Measurements from ENCODE around the gene ATPAF2. TPM values are rescaled to one million over a fixed set of nuclear protein-coding genes. Genes with fewer than 3 reads are reported as not detected.

Gene ATPAF2
- total and polyA plus RNA-seq, 9 donors = 5.5 to 34.5 (median 15.5) TPM

- TF ChIP-seq CTCF (IDR thresholded peaks at IDR 0.05) (no peak), POLR2A (IDR thresholded peaks at IDR 0.05) (no peak), EP300 (IDR thresholded peaks at IDR 0.05) (no peak)
- Histone ChIP-seq H3K36me3 (no peaks in the 10 kb centered on the region), H3K4me1 (ENCODE audit: insufficient read depth) (peaks cover under 1% of the 10 kb centered on the region), H3K27me3 (no peaks in the 10 kb centered on the region), H3K4me3 (no peak overlapping the region), H3K27ac (no peak overlapping the region), H3K9me3 (no peaks in the 10 kb centered on the region)
- intact Hi-C loops (cut with DNase I) = no loop called here
- DNase-seq = no peak
- WGBS, 3 donors = 88 to 90% (median 89%) methylated on average over 3 of the region's 3 CpGs
Observed at GRCh38 chr17:18045691-18046350, 6.9 kb upstream of the ATPAF2 start.

GRCh38 chr17:18044609-18045008 lies 5.6 kb upstream of the ATPAF2 start:
- Histone ChIP-seq H3K4me3 (no peak overlapping the region), H3K9me3 (no peaks in the 10 kb centered on the region), H3K36me3 (no peaks in the 10 kb centered on the region), H3K27me3 (no peaks in the 10 kb centered on the region), H3K4me1 (ENCODE audit: insufficient read depth) (peaks cover 7% of the 10 kb centered on the region), H3K27ac (no peak overlapping the region)
- no peak for DNase-seq
- 80 to 86% (median 81%) methylated on average over 3 of the region's 3 CpGs for WGBS, 3 donors
- TF ChIP-seq POLR2A (IDR thresholded peaks at IDR 0.05) = no peak
- no peak for TF ChIP-seq CTCF (IDR thresholded peaks at IDR 0.05)
- no peak for TF ChIP-seq EP300 (IDR thresholded peaks at IDR 0.05)
- intact Hi-C loops (cut with DNase I) = no loop called here

- Histone ChIP-seq H3K4me1 (ENCODE audit: insufficient read depth) (peaks cover 7% of the 10 kb centered on the region), H3K9me3 (no peaks in the 10 kb centered on the region), H3K27ac (no peak overlapping the region), H3K36me3 (no peaks in the 10 kb centered on the region), H3K27me3 (no peaks in the 10 kb centered on the region), H3K4me3 (no peak overlapping the region)
- intact Hi-C loops (cut with DNase I) = no loop called here
- TF ChIP-seq POLR2A (IDR thresholded peaks at IDR 0.05) (no peak), CTCF (IDR thresholded peaks at IDR 0.05) (no peak), EP300 (IDR thresholded peaks at IDR 0.05) (no peak)
- DNase-seq = no peak
- 53 to 63% (median 53%) methylated on average over 1 of the region's 1 CpG for WGBS, 3 donors
Observed at GRCh38 chr17:18043491-18043890, 4.5 kb upstream of the ATPAF2 start.

GRCh38 chr17:18042983-18043382 lies 4.0 kb upstream of the ATPAF2 start:
- Histone ChIP-seq H3K4me3 (no peak overlapping the region), H3K9me3 (no peaks in the 10 kb centered on the region), H3K27me3 (no peaks in the 10 kb centered on the region), H3K4me1 (ENCODE audit: insufficient read depth) (peaks cover 7% of the 10 kb centered on the region), H3K27ac (no peak overlapping the region), H3K36me3 (no peaks in the 10 kb centered on the region)
- TF ChIP-seq POLR2A (IDR thresholded peaks at IDR 0.05) (no peak), EP300 (IDR thresholded peaks at IDR 0.05) (no peak), CTCF (IDR thresholded peaks at IDR 0.05) (no peak)
- 63 to 73% (median 64%) methylated on average over 8 of the region's 8 CpGs for WGBS, 3 donors
- no peak for DNase-seq
- intact Hi-C loops (cut with DNase I) = no loop called here
